CD4-positive, alpha-beta T cell treated with Interleukin-15 for 1 hour (primary cell): Measurements from ENCODE around the gene IGFL2.
"Not testable (repeated sequence)": the region's sequence is repeated elsewhere in the genome, so short reads cannot be mapped to it uniquely, and the experiment has no call there.

Source experiments
- DNase-seq: peaks from one replicate; pipeline ENCODE4 v3.0.0-alpha.2; 2020

IGFL2 gene

DNA sequence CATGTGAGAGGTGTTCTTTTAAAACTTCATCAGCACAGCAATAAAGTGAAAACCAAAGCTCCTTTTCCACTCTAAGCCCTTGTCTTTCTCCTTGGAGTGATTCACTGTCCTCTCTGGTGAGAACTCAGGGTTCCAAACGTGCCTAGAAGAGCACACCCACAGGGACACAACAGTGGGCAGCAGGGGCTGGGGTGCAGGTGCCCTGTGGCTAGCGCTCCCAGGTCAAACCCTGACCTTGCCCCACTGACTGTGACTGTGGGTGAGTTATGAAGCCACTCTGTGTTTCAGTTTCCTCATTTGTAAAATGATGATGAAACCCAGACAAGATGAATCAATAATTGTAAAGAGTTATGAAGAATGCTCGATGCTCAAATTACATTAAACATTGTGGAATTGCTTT is 43.9 kb downstream of the IGFL2 start:
- DNase-seq: no peak

DNA sequence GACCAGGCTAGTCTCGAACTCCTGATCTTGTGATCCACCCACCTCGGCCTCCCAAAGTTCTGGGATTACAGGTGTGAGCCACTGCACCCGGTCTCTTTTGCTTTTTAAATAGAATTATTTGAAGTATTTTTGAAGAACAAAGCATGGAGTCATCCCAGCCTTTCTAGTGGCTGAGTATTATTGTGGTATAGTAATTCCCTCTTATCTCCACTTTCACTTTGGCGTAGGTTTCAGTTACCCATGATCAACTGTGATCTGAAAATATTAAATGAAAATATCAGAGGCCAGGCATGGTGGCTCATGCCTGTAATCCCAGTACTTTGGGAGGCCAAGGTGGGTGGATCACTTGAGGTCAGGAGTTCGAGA is 44.6 kb downstream of the IGFL2 start:
- DNase-seq: not testable (repeated sequence)

DNA sequence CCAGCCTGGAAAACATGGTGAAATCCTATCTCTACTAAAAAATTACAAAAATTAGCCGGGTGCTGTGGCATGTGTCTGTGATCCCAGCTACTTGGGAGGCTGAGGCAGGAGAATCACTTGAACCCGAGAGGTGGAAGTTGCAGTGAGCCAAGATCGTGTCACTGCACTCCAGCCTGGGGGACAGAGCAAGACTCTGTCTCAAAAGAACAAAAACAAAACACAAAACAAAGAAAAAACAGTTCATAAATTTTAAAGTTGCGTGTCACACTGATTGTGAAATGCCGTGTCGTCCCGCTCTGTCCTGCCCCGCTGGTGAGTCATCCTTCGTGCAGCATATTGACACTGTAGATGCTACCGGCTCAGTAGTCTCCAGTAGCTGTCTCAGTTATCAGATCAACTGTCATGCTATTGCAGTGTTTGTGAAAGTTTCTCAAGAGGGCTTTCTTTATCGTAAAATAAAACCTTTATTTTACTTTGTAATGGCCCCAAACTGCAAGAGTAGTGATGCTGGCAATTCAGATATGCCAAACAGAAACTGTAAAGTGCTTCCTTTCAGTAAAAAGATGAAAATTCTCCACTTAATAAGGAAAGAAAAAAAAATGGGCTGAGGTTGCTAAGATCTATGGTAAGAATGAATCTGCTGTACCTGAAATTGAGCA is 45.1 kb downstream of the IGFL2 start:
- peak; percentile 67 for DNase-seq

- no peak for DNase-seq
These were observed 45.6 kb downstream of the IGFL2 start for GRCh38 chr19:46193678-46194077.

DNA sequence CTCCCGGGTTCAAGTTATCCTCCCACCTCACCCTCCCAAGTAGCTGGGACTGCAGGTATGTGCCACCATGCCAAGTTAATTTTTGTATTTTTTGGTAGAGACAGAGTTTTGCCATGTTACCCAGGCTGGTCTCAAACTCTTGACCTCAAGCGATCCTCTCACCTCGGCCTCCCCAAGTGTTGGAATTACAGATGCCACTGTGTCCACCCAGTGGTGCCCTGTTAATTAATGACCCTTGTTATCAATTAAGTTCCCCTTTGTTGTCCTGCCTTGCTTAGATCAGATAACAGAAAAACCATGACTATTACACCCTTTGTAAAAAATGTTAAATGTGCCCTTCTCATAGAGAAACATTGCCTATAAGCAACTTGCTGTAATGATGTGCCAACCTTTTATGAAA is 47.1 kb downstream of the IGFL2 start:
- DNase-seq: no peak

- DNase-seq: not testable (repeated sequence)
These were observed 47.9 kb downstream of the IGFL2 start for GRCh38 chr19:46195919-46196318.

GRCh38 chr19:46196410-46197124 is 48.5 kb downstream of the IGFL2 start:
- no peak for DNase-seq

DNA sequence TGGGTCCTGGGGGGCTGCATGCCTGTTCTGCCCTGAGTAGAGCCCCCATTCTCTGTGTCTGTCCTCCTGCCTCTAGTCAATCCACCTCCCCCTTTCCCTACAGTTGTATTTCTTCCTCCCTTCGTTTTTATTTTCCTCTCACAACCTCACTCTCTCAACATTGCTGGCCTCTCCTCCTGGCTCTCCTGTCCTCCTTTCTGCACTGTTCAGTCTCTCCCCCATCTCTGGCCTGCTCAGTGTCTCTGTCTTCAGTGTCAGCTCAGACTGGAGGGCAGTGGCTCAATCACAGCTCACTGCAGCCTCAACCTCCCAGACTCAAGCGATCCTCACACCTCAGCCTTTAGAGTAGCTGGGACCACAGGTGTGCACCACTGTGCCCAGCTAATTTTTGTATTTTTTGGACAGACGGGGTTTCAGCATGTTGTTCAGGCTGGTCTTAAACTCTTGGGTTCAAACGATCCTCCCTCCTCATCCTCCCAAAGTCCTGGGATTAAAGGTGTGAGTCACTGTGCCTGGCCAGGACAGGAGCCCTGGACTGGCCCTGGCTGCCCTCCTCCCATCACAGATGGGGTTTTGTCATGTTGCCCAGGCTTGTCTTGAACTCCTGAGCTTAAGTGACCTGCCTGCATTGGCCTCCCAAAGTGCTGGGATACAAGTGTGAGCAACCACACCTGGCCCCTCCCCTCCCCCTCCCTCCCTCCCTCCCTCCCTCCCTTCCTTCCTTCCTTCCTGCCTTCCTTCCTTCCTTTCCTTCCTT is 49.5 kb downstream of the IGFL2 start:
- no peak for DNase-seq

GRCh38 chr19:46198756-46199155 is 50.7 kb downstream of the IGFL2 start:
- DNase-seq: no peak

- DNase-seq: no peak
These were observed 53.6 kb downstream of the IGFL2 start for GRCh38 chr19:46201454-46202310.

DNA sequence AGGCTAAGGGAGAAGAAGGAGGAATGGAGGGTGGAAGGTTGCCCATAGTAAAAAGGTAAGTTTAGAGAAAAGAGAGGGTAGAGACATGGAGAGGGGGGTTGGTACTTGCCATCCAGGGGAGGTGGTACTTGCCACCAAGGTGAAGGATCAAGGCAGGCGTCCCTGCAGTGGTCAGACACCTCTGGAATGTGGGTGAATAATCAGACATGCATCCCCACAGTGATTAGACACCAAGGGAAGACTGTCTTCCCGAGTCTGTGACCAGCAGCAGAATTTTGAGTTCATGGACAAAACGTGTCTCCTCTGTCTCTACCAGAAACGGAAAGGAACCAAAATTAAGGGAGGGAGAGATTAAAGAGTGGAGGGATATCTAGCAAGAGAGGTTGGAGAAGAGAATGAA is 54.4 kb downstream of the IGFL2 start:
- no peak for DNase-seq

GRCh38 chr19:46202872-46203860 is 55.1 kb downstream of the IGFL2 start:
- no peak for DNase-seq

- no peak for DNase-seq
These were observed 56.0 kb downstream of the IGFL2 start for GRCh38 chr19:46204008-46204407.

DNA sequence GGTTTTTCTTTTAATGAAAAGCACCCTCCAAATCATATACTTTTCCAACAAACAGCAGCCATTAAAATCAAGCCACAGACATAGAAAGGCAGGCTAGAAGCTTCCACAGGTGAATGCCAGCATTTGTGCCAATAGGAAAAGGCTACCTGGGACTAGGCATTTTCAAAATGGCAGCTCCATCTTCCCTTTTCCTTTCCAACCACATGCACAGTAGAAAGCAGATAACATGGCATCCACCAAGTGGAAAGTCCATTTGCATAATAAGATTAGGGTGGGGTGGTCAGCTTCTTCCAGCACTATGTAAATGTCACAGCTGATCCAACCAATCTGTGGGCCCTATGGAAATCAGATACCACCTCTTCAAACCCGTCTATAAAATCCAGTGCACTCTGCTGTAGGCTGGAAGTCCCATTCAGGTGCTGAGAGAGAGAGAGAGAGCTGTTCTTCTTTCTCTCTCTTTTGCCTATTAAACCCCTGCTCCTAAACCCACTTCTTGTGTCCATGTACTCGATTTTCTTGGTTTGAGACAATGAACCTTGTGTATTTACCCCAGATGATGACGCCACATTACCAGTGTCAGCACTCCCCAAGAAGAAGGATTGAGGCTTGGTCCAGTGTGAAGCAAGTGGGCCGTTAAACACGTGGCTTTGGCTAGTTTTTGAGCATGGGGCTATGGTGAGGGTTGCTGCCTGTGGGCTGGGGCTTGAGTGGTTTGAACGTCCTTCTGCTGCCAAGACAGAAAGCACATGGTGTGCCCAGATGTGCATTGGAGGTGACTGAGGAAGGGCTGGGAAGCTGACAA is 57.3 kb downstream of the IGFL2 start:
- no peak for DNase-seq

DNA sequence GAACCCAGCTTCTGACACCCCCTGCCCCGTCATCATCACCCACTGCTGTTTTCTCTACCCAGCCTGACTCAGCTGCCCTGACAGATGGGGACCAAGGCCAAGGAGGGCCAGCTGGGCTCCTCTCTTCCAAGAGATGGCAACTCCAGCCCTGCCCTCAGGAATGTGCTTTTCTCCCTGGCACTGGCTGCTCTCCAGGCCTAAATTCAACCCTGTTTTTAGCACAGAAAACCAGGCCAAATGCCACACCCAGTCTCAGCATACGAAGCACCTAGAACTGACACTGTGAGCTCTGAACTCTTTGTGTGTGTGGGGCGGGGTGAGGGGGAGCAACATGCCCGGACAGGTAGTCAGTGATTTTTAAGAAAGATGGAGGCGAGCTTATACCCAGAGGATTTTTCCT is 58.1 kb downstream of the IGFL2 start:
- no peak for DNase-seq

GRCh38 chr19:46206682-46207081 is 58.6 kb downstream of the IGFL2 start:
- DNase-seq: no peak

GRCh38 chr19:46207858-46208257 is 59.8 kb downstream of the IGFL2 start:
- not testable (repeated sequence) for DNase-seq

DNA sequence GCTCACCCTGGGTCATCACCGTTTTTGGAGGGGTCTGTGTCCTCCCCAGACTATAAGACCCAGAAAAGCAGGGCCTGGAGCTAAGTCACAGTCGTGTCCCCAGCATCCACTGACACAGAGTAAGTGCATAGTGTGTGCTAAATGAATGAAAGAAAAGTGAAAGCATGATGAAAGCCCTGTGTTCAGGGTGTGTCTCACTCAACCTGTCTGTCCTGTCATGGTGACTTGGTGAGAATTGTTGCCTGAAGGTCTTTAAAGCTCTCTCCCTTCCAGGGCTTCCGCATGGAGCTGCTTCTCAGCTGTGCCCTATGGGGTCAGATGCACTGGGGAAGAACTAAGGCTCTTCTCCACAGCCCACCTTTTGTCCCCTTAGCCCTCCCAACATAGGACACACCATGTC is 61.0 kb downstream of the IGFL2 start:
- DNase-seq: no peak

GRCh38 chr19:46209472-46209871 is 61.4 kb downstream of the IGFL2 start:
- no peak for DNase-seq

DNA sequence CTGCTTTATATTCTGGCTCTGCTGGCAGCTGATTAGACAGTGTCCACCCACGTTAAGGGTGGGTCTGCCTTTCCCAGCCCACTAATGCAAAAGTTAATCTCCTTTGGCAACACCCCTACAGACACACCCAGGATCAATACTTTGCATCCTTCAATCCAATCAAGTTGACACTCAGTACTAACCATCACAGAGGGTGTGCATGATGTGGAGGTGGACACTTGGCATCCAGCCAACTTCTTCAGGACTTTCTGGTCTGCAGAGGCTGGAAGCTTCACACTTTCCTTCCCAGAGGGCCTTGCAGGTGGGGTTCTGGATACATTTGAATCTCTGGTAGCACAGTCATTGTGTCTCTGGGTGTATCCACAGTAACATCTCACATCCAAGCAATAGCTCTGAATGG is 62.6 kb downstream of the IGFL2 start:
- no peak for DNase-seq
